Measurements from ENCODE around the gene C9orf78. TPM values are rescaled to one million over a fixed set of nuclear protein-coding genes. Genes with fewer than 3 reads are reported as not detected.

C9orf78 gene
- polyA plus RNA-seq, 1 experiment: 26.1 TPM

- POLR2A ChIA-PET: no interaction called here
- peaks cover 11% of the 10 kb centered on the region for H3K36me3 ChIP-seq (ENCODE audit: control insufficient read depth, insufficient read depth, low read length)
- no peak overlapping the region for H3K4me3 ChIP-seq (ENCODE audit: low read depth, low read length)
- no peaks in the 10 kb centered on the region for H3K27me3 ChIP-seq (ENCODE audit: control insufficient read depth, insufficient read depth, low read length)
- DNase-seq (ENCODE audit: low read depth): no peak
- TF ChIP-seq, protein P1, sequence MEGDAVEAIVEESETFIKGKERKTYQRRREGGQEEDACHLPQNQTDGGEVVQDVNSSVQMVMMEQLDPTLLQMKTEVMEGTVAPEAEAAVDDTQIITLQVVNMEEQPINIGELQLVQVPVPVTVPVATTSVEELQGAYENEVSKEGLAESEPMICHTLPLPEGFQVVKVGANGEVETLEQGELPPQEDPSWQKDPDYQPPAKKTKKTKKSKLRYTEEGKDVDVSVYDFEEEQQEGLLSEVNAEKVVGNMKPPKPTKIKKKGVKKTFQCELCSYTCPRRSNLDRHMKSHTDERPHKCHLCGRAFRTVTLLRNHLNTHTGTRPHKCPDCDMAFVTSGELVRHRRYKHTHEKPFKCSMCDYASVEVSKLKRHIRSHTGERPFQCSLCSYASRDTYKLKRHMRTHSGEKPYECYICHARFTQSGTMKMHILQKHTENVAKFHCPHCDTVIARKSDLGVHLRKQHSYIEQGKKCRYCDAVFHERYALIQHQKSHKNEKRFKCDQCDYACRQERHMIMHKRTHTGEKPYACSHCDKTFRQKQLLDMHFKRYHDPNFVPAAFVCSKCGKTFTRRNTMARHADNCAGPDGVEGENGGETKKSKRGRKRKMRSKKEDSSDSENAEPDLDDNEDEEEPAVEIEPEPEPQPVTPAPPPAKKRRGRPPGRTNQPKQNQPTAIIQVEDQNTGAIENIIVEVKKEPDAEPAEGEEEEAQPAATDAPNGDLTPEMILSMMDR (IDR thresholded peaks at IDR 0.05; ENCODE audit: insufficient read depth, low read depth, low read length): no peak
- CTCF ChIA-PET: no interaction called here
Measured at GRCh38 chr9:129828051-129828450, 7.0 kb downstream of the C9orf78 start.

GRCh38 chr9:129826759-129827158, 8.3 kb downstream of the C9orf78 start:
- no peak for DNase-seq (ENCODE audit: low read depth)
- H3K4me3 ChIP-seq (ENCODE audit: low read depth, low read length): no peak overlapping the region
- POLR2A ChIA-PET: no interaction called here
- CTCF ChIA-PET: interaction anchor here (1.0 to 1.1 kb wide), 2 partner anchors 16 to 69 kb away, joined by 4 to 5 read pairs; no protein-coding TSS in a partner anchor
- H3K27me3 ChIP-seq (ENCODE audit: control insufficient read depth, insufficient read depth, low read length): no peaks in the 10 kb centered on the region
- peaks cover 12% of the 10 kb centered on the region for H3K36me3 ChIP-seq (ENCODE audit: control insufficient read depth, insufficient read depth, low read length)
- TF ChIP-seq, protein P1 (IDR thresholded peaks at IDR 0.05; ENCODE audit: insufficient read depth, low read depth, low read length): no peak

DNA sequence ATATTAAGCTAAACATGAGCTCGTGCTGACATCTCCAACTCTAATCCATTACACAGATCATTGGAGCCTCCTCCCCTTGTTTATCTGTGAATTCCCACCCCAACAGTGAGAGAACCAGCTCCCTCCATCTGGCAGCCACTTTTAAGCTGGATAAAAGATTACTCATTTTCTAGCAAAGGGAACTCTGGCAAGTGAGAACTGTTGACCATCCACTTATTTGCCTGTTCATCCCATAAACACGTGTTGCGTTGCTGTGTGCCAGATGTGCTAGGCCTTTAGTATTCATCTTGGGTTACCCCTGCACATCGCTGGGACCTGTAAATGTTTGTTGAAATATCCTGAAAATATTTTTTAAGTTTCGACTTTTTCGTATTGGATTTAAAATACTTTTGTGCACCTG, 8.7 kb downstream of the C9orf78 start:
- ChIA-PET CTCF (interaction anchor here (0.6 to 1.1 kb wide), 3 partner anchors 16 to 731 kb away, joined by 3 to 5 read pairs (median 4); no protein-coding TSS in a partner anchor), POLR2A (no interaction called here)
- peaks cover 12% of the 10 kb centered on the region for H3K36me3 ChIP-seq (ENCODE audit: control insufficient read depth, insufficient read depth, low read length)
- H3K4me3 ChIP-seq (ENCODE audit: low read depth, low read length): no peak overlapping the region
- no peaks in the 10 kb centered on the region for H3K27me3 ChIP-seq (ENCODE audit: control insufficient read depth, insufficient read depth, low read length)
- TF ChIP-seq, protein P1 (IDR thresholded peaks at IDR 0.05; ENCODE audit: insufficient read depth, low read depth, low read length): no peak
- DNase-seq (ENCODE audit: low read depth): no peak

DNA sequence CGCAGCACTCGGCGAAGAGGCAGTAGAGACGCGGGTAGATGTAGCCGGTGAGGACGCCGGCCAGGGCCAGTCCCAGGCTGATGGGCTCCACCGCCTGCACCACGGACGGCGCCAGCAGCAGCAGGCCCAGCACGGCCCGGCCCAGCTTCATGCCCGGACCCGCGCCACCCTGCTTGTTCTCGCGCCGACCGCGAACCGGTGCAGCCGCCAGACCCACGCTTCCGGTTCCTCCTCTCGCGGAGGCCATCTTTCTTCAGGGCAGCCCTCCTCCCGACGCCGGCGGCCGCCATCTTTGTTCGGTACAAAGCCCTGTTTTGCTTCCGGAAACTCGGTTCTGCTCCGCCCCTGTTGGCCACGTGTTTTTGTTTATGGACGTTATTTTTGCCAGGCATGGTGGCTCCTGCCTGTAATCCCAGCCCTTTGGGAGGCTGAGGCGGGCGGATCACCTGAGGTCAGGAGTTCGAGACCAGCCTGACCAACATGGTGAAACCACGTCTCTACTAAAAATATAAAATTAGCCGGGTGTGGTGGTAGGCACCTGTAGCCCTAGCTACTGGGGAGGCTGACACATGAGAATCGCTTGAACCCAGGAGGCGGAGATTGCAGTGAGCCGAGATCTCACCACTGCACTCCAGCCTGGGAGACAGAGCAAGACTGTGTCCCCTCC, 11.0 kb downstream of the C9orf78 start, which contains the start of gene TOR1A:
Gene TOR1A, minus strand, starts transcription at position 202 of the 667 bp plus-strand sequence. Its CDS starts 51 bp downstream, at position 151.
- POLR2A ChIA-PET: no interaction called here
- TF ChIP-seq, protein P1 (IDR thresholded peaks at IDR 0.05; ENCODE audit: insufficient read depth, low read depth, low read length): no peak
- CTCF ChIA-PET: no interaction called here

GRCh38 chr9:129823542-129823934, 11.5 kb downstream of the C9orf78 start:
- POLR2A ChIA-PET: no interaction called here
- H3K27me3 ChIP-seq (ENCODE audit: control insufficient read depth, insufficient read depth, low read length): no peaks in the 10 kb centered on the region
- peaks cover 14% of the 10 kb centered on the region for H3K36me3 ChIP-seq (ENCODE audit: control insufficient read depth, insufficient read depth, low read length)
- DNase-seq (ENCODE audit: low read depth): no peak
- CTCF ChIA-PET: no interaction called here
- TF ChIP-seq, protein P1 (IDR thresholded peaks at IDR 0.05; ENCODE audit: insufficient read depth, low read depth, low read length): no peak
- peak overlapping the region; percentile 96 for H3K4me3 ChIP-seq (ENCODE audit: low read depth, low read length)

More for the DNA sequence above, 11.0 kb downstream of the C9orf78 start, which contains the start of gene TOR1A:
- Histone ChIP-seq H3K27me3 (ENCODE audit: control insufficient read depth, insufficient read depth, low read length) (no peaks in the 10 kb centered on the region), H3K36me3 (ENCODE audit: control insufficient read depth, insufficient read depth, low read length) (peaks cover 13% of the 10 kb centered on the region), H3K4me3 (ENCODE audit: low read depth, low read length) (peak within 1 kb of the TSS; percentile 96)
- peak; percentile 76 for DNase-seq (ENCODE audit: low read depth)

Measured in BJ (cell line).